Effector CD8-positive, alpha-beta T cell (primary cell): ENCODE results near the gene SLC25A42.
"Not testable (repeated sequence)": the region's sequence is repeated elsewhere in the genome, so short reads cannot be mapped to it uniquely, and the experiment has no call there.

Experiments used
- DNase-seq: peaks from one replicate; lab custom pipeline; 2025; lab: John Stamatoyannopoulos, UW

The SLC25A42 gene

GRCh38 chr19:19068659-19069654 lies 5.2 kb downstream of the SLC25A42 start:
- DNase-seq: no peak

DNA sequence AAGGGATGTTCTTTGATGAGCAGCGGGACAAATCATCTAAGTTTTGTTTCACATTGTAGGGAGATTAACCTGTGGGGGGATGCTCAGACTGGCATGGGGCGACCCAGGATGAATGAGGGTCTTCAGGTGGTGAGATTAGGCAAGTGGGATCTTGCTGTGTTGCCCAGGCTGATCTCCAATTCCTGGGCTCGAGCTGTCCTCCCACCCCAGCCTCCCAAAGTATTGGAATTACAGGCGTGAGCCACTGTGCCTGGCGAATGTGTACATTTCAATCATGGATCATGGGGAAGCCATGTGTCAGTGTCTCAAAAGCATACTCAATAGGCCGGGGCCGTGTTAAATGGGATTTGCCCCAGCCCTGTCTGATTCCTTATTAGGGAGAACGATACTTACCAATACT lies 8.1 kb downstream of the SLC25A42 start:
- DNase-seq: no peak

GRCh38 chr19:19074196-19074882 lies 10.5 kb downstream of the SLC25A42 start:
- DNase-seq: no peak

DNA sequence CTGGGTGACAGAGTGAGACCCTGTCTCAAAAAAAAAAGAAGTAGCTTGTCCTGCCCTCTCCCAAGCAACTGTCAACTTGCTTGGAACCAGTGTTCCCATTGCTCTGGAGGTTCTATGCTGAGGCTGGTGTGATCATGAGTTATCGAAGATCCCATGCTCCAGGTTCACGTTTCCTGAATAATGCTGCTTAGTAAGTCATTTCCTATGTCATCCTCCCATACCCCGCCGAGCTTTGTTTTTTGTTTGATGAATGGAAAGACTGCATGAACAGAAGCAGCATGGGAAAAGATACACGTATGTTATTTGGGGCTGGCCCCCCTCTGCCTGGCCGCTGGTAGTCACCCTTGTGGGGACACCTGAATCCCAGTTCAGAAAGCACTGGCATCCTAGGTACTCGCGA lies 11.3 kb downstream of the SLC25A42 start:
- no peak for DNase-seq

GRCh38 chr19:19076476-19076875 lies 12.7 kb downstream of the SLC25A42 start:
- no peak for DNase-seq

DNA sequence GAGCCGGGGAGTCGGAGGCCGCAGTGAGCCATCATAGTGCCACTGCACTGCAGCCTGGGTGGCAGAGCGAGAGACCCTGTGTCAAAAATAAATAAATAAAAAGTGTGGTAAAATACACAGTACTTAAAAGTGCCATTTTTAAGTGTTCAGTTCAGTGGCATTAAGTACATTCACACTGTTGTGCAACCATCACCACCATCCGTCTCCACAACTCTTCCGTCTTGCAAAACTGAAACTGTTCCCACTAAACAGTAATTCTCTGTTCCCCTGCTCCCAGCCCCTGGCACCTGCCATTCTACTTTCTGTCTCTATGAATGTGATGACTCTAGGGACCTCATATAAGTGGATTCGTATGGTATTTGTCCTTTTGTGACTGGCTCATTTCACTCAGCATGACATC lies 13.3 kb downstream of the SLC25A42 start:
- DNase-seq: no peak

DNA sequence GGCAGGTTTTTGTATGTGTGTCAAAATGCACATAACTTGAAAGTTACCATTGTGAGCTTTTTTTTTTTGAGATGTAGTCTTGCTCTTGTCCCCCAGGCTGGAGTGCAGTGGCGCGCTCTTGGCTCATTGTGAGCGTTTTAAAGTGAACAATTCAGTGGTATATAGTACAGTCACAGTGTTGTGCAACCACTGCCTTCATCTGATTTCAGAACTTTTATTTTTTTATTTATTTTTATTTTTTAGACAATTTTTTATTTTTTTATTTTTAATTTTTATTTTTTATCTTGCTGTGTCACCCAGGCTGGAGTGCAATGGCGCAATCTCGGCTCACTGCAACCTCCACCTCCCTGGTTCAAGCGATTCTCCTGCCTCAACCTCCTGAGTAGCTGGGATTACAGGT lies 15.0 kb downstream of the SLC25A42 start:
- no peak for DNase-seq

DNA sequence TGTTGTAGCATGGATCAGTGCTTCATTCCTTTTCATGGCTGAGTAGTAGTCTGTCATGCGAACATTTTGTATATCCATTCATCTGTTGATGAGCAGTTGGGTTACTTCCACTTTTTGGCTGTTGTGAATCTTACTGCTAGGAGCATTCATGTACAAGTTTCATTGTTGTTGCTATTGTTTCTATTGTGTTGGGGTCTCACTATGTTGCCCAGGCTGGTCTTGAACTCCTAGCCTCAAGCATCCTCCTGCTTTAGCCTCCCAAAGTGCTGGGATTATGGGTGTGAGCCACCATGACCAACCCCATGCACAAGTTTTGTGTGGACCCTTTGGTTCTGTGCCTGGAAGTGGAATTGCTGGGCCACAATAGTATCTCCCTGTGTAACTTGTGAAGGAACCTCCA lies 15.8 kb downstream of the SLC25A42 start:
- DNase-seq: no peak

DNA sequence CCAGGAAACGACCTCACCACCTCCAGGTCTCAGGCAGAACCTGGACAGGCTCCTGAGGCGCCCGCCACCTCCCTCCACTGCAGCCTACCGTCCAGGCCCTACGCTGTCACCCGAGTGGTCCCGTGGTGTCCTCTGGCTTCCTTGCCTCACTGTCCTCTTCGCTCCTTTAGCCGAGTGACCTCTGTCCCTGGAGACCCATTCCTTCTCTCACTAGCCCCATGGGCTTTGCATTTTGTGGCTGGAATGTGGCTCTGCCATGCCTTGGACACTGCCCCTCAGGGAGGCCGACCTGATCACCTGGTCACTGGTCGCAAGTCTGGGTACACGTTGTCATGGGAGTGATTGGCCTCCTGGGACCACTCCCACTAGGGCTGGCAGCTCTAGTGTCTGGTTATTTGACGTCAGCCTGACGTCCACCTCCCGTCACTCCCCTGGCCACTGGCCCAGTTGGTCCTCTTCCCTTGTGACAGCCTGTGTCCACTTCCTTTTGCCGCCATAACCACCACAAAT lies 17.9 kb downstream of the SLC25A42 start:
- no peak for DNase-seq

GRCh38 chr19:19083413-19084178 lies 19.8 kb downstream of the SLC25A42 start:
- no peak for DNase-seq

- DNase-seq: no peak
Measured at GRCh38 chr19:19087676-19088075, 23.9 kb downstream of the SLC25A42 start.

DNA sequence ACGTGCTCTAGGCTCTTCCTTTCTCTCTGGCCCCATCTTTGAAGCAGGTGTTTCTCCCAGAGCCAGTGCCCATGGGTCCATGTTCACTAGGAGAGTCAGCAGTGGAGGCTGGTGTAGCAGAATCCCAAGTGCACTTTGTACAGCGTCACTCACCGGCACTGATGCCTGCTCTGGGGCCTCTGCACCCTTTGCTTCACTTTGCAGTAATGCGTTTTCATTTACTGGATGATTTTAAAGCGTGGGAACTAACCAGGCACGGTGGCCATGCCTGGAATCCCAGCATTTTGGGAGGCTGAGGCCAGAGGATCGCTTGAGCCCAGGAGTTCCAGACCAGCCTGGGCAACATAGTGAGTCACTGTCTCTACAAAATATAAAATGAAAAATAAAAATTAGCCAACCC lies 30.7 kb downstream of the SLC25A42 start:
- DNase-seq: no peak

DNA sequence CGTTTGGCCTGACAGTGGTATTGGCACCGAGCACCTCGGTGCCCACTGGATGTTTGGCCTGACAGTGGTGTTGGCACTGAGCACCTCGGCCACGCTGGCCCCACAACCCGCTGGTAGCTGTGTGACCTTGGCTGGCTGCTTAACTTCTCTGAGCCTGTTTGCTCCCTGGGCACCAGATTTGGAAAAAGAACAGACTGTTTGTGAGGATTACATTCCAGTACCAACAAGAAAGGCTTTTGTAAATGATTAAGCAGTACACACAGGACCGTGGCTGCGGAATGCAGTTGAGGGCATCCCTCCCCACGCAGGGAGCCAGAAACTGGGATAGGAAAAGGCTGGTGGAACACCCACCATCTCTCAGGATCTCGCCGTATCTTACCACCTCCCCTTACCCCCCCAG lies 31.9 kb downstream of the SLC25A42 start:
- DNase-seq: no peak

- DNase-seq: no peak
Measured at GRCh38 chr19:19096641-19097627, 33.1 kb downstream of the SLC25A42 start.

DNA sequence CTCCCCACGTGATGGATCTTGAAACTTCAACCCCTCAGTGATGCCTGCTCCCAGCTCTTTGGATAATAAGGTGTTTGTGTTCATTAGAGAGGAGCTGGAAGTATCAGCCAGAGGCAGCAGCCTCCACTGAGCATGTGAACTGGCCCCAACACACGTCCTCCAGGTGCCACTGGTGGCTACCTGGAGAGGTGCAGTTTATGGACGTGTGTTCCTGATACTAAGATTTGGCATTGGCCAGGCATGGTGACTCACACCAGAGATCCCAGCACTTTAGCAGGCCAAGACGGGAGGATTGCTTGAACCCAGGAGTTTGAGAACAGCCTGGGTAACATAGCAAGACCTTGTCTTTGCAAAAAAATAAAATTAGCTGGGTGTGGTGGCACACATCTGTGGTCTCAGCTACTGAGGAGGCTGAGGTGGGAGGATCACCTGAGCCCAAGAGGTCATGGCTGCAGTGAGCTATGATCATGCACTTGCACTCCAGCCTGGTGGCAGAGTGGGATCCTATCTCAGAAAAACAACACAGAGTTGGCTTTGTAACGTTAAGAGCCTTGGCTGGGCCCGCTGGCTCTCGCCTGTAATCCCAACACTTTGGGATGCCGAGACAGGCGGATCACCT lies 34.4 kb downstream of the SLC25A42 start:
- DNase-seq: no peak

DNA sequence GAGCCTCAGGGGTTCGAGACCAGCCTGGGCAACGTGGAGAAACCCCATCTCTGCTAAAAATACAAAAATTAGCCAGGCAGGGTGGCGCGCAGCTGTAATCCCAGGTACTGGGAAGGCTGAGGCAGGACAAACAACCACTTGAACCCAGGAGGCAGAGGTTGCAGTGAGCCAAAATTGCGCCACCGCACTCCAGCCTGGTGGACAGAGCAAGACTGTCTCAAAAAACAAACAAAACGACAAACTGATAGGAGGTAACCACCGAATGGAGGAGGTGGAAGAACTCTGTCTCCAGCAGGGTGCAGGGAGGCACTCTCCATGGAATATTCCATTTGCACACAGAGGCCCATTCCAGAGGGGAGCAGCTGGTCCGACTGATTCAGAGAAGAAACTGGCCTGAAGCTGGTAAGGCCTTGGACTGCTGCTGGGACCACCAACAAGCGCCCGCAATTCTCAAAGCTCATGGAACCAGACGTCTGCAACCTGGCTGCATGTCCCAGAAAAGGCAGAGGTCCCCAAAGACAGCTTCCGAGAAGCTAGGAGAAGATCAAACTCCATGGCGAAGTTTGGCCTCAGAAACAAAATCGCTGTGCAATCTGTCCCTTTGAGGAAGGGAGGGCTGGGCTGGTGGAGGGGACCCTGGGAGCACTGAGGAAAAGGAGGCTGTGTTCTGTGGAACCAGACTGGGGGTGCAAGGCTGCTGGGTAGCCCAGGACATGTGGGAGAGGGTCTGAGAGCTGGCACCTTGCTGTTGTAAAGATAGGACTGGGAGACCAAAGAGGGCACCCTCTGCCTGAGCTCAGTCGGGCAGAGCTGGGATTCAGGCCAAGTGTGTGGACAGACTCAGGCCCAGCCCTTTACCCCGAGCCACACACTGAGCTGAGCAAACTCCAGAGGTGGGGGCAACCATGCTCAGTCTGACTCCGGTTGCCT lies 35.2 kb downstream of the SLC25A42 start:
- no peak for DNase-seq

DNA sequence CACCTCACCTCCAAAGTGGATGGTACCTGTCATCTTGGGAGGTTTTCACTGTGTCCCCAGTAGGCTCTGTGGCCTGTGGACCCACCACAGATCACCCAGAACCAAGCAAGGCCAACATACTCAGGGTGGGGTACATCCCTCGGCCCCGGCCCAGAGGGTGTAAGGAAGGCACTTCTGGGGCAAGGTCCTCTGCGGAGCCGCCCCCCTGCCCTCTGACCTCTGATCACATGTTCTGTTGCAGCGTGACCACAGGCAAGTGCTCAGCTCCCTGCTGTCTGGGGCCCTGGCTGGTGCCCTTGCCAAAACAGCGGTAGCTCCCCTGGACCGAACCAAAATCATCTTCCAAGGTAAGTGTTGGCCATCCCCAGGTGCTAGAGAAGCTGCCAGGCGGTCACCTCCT lies 37.7 kb downstream of the SLC25A42 start:
- DNase-seq: no peak

GRCh38 chr19:19102566-19102965 lies 38.8 kb downstream of the SLC25A42 start:
- not testable (repeated sequence) for DNase-seq

DNA sequence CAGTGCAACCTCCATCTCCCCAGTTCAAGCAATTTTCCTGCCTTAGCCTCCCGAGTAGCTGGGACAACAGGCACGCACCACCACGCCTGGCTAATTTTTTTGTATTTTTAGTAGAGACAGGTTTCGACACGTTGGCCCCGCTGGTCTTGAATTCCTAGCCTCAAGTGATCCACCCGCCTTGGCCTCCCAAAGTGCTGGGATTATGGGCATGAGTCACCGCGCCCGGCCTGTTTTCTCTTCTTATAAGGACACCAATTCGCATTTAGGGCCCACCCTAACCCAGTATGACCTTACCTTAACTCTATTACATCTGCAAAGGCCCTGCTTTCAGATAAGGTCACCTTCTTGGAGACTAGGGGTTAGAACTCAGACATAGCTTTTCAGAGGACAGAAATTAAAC lies 39.4 kb downstream of the SLC25A42 start:
- DNase-seq: no peak
